ENCODE data around the gene ESPNL.
"Not testable (repeated sequence)": the region's sequence is repeated elsewhere in the genome, so short reads cannot be mapped to it uniquely, and the experiment has no call there.

Gene ESPNL

DNA sequence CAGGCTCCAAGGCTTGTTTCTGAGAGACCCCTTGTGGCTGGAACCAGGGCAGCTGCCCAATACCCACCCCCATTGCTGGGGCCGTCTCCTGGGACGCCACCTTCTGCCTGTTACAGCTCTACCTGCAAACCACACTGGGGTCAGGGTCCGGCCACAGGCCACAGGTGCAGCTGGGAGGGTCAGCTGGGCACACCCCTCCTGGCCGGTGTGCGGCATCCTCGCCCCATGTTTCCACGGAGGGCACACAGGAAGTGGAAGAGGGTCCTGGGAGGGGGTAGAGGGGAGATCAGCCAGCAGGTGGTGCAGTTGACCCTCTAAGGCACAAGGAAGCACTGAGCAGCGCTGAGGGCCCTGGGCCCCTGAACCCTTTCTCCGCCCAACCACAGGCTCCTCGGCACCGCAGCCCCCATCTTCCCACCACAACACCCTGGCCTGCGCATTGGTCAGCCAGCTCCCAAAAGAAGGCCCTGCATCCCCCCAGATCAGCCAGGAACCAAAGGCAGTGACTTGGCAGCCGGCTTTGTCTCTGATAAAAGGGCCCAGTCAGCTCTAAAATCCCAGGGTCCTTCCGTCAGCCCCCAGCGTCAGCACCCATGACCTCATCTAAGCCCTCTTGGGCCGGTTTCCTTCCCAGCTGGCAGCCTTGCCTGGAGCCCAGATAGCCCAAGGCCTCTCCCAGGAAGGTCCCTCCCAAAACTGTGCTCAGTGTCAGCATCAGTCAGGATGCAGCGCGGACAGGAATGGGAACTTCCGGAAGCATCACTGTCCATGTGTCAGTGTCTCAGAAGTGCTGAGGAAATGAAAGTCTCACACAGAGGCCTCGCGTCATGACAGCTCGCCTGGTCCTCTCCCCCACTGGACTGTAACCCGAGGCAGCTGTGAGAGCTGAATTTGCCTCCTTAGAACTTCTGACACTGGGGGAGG is 60.3 kb downstream of the ESPNL start:
- DNase-seq, result no peak

DNA sequence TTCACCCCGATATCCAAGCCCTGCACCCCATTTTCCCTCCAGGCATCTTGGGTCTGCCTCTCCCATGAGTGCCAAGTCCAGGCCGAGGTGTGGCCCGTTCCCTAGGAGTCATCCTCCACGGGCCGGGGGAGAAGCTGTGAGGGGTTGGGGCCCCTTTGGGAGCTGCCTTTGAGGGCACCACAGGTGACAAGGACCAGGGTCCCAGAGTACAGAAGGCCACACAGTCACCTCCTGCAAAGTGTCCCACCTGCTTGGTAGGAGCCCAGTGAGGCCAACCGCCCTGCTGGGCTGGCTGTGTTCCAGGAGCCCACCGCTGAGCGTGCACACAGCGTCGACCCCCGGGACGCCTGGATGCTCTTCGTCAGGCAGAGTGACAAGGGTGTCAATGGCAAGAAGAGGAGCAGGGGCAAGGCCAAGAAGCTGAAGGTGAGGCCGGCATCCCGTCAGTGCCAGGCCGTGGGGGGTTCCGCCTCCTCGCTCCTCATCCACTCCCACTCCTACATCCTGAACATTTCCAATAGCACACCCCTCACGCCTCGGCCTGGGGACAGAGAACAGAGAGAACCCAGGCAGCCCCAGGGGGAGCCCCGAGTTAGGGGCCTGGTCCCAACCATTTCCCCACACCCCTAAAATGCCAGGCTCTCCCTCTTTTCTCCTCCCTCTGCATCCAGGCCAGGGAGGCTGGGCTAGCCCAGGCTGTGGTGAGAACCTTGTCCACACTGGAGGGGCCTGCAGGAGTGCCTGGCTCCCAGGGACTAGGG is 61.3 kb downstream of the ESPNL start:
- no peak for DNase-seq

DNA sequence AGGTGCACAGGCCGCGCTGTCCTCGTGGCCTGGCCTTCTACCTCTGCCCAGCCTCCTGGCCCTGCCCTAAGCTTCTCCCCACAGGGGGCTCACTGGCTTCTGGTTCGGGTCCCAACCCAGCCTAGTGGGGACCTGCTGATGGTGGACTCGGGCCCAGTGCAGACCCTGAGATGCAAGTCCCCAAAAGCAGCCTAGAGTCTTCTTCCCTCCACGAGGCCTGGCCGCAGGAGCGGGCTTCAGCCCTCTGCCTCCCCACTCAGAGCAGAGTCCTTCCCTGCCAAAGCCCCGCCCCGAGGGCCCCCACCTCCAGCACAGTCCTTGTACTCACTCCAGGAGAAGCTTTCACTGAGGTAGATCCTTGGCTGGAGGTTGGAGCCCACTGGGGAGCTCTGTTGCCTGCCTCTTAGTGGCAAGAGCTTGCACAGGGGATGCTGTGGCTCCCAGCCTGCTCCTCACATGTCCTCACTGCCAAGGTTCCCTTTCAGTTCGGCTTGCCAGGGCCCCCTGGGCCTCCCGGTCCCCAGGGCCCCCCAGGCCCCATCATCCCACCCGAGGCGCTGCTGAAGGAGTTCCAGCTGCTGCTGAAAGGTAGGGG is 62.2 kb downstream of the ESPNL start:
- DNase-seq, result no peak

DNA sequence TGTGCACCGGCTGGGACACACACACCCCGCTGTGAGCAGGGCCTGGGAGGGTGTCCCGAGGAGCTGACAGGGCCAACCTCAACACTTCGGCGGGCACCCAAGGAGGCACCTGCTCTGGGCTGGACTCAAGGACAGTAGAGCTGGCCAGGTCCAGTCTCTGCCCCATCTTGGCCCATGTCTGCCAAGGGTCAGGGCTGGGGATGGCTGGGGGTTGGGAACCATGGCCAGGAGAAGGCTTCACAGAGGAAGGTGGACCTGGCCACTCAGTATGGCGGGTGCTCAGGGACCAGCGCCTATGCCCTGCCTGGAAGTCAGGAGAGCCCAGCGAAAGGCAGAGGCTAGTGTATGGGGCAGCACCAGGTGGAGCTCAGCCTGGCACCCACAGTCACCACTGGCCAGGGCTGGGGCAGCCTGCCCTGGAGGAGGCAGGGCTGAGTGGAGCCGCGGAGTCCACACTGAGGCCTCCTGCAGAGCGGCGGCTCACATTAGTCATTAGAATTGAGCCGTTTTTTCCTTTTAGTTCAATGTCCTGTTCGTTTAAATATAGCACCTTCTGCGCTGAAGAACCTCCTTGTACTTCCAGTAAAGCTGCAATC is 62.8 kb downstream of the ESPNL start:
- no peak for DNase-seq

DNA sequence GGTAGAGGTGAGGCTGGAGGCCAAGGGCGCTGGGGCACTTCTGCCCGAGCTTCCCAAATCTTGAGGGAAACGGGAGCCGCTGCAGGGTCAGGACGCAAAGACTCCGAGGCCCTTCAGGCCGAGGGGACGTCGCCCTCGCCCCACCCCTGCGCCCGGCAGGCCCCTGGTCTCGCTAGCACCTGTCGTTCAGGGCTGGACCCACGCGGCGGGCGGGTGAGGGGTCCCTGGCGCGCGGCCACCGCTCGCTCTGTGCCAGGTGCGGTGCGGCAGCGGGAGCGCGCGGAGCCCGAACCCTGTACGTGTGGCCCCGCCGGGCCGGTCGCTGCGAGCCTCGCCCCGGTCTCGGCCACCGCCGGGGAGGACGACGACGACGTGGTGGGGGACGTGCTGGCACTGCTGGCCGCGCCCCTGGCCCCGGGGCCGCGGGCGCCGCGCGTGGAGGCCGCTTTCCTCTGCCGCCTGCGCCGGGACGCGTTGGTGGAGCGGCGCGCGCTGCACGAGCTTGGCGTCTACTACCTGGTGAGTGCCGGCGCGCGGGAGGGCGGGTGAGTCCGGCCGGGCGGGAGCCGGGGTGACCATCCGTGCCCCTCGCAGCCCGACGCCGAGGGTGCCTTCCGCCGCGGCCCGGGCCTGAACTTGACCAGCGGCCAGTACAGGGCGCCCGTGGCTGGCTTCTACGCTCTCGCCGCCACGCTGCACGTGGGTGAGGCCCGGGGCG is 63.5 kb downstream of the ESPNL start:
- DNase-seq, result no peak

DNA sequence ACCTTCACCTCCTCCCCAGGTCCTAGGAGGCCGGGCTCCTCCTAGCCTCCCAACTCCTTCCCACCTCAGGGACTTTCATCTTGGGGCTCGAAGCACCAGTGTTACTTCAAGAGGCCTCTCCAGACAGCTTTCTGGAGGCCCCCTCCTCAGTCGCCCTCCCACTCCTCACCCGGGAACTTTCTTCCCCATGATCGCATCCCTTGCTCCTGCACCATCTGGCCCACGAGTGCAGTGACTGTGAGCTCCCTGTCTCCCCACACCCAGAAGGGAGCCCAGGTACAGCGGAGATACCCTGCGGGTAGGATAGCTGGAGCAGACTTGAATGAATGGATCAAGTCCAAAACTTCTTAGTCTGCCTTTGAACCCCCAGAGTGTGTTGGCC is 64.8 kb downstream of the ESPNL start:
- DNase-seq, result no peak

DNA sequence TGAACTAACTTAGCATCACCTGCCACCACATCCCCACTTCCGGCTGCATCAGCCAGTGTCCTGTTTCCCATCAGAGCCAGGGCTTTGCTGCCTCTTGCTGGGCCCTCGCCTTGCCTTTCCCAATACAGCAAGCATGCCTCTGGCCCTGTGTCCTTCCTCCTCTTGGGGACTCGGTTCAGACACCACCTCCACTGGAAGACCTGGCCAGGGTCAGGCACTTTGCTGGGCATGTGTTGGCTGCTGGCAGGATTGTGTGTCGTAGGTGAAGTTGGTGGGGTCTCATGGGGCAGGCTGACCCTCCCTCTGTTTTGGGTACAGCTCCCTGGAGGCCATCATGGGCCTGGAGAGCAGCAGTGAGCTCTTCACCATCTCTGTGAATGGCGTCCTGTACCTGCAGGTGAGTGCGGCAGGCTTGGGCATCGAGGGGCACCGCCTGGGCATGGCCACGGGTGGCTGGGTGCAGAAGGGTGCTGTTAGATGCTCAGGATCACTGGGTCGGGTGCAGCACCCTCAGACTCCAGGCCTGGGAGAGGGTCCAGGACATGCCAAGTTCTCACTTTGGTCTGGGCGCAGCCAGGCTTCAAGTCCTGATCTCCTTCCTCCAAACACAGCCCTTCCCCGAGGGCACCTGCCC is 65.3 kb downstream of the ESPNL start:
- DNase-seq, result no peak

DNA sequence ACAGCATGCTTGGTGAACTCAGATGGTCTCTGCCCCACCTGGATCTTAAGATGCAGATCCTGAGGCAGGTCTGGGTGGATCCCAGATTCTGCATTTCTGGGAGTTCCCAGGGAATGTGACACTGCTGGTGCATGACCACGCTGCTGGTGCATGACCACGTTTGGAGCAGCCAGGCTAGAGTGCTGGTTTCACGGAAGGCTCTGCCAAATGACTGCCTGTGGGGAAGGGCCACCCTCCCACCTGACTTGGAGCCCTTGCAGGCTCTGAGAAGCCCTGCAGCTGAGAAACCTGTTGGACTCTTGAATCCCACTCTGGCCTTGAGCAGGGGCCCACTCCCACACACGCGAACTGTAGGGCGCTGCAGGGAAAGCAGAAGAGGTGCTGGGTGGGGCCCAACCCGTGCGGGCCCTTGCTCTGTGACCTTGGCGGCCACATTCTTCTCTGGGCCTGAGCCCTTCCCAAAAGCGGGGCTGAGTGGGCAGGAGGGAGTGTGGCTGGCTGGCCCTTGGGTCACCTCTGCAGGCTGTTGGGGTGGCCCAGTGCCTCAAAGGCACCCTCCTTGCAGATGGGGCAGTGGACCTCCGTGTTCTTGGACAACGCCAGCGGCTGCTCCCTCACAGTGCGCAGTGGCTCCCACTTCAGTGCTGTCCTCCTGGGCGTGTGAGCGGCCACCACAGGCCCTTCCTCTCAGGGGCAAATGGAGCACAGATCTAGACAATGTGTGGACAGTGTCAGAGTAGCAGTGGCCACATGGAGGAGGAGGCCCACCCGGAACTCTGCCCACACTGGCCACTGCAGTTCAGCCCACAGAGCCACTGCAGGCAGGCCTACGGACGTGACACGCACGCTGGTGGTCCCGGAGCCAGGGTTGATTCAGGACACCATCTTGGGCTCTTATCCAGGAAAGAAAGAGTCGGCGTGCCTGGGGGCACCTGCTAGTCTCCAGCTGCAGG is 66.5 kb downstream of the ESPNL start:
- DNase-seq, result no peak

DNA sequence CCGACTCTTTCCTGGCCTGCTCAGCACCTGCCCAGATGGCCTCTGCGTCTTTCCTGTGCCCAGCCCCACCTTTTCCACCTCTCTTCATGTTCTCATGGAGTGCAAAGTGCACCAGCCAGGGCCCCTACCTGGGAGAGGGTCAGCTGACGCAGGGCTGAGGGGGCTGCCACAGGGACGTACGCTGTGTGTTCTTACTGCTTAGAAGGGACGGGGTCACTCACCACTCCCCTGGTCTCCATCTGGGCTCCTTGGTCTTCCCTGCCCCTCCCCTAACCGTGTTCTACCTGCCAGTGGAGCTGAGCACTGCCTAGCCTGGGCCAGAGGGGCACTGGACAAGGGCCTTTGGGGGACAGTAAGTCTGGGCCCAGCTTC is 67.2 kb downstream of the ESPNL start:
- no peak for DNase-seq

DNA sequence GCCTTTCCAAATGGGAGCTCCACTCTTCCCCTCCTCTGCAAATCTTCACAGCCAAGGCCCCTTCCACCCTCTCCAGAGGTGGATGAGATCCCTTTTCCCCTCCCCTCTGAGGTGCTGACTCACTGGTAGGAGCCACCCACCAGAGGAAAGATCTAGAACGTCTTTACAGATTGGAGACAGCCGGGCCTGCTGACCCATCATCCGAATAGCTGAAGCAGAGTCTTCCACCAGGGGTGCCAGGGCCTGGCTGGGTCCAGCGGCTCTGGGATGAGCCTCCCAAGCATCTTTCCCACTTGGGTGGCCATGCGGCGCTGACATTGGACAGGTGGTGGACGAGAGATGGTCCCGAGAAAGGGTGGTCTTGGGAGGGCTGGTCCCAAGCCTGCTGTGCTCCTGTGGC is 67.6 kb downstream of the ESPNL start:
- DNase-seq, result no peak

DNA sequence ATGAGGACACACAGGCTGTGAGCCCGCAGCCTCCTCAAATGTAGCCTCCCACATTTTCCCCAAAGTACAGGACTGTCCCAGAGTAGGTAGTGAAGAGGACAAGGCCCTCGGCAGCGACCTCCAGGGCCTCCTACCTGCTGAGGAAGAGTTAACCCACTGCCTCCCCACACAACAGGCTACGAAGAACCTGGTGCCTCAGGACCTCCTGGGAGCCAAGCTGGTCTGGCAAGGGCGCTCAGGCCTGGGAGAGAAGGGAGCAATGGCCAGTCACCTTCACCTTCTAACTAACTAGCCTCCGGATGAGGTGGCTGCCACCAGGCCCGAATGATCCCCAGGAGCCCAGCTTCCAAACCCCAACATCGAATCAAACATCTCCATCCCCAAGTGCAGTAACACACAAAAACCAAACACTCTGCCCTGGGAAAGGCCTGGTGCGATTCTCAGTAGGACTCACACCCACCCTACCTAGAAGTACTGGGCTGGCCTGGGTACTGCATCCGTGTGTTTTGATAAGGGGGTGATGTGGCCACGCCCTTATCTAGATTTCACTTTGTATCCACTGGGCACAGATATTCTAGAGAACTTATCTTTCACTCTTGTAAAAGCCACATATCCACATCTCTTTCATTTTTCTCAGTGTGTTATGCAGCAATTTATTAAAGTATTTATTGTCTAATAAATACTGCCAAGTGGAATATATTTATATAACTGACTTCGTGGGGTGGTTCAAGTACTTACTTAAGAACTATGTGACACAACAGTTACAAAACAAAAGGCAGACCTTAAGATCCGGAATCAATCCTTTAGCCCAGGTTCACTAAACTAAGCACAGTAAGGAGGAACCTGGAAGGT is 68.3 kb downstream of the ESPNL start:
- no peak for DNase-seq

DNA sequence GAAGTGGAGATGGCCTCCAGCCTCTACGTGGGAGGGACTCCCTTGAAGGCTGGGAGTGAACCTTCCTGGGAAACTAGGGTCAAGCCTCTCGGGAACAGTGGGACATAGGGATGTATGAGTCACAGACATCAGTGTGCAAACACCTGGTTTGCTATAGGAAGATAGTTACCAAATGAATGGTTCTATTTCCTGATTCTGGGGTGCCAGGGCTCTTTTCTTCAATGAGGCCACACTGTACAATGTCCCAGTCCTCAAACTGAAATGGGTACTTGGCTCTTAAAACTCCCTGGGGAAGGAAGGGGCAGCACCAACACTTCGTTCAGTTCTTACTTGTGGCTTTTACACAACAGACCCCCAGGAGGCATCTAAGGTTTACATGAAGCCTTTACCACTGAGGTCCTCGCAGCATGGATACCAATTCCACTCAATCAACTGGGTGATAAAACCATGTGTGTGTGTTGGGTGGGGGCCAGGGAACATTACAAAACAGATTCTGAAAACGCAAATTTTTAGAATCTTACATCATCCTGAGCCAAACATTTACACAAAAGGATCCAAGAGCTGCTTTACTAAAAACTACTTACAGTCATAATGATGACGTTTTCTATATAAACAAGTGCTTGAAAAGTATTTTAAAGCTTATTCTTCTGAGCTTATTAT is 69.0 kb downstream of the ESPNL start:
- no peak for DNase-seq

DNA sequence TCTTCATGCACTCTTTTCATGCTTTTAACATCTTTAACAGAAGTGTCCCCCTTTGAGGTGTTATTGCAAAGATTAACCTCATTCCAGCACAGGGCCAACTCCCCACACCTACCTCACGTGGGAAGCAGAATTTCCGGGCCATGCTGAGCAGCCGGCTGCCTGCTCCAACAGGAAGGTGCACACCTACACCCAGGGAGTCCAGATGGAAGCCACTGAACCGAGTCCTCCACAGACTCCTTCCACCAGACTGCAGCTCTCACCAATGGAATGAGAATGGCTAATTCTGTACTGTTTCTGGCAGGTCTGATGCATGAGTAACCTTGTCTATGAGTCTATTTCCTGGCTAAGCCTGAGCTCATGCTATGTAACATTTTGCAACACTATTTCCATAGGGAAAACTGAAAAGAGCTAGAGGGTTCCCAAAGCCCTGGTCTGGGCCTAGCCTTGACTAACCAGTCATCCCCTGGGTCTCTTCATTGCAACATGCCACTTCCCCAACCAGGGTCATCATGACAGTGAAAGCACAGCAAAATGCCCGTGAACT is 69.6 kb downstream of the ESPNL start:
- no peak for DNase-seq

DNA sequence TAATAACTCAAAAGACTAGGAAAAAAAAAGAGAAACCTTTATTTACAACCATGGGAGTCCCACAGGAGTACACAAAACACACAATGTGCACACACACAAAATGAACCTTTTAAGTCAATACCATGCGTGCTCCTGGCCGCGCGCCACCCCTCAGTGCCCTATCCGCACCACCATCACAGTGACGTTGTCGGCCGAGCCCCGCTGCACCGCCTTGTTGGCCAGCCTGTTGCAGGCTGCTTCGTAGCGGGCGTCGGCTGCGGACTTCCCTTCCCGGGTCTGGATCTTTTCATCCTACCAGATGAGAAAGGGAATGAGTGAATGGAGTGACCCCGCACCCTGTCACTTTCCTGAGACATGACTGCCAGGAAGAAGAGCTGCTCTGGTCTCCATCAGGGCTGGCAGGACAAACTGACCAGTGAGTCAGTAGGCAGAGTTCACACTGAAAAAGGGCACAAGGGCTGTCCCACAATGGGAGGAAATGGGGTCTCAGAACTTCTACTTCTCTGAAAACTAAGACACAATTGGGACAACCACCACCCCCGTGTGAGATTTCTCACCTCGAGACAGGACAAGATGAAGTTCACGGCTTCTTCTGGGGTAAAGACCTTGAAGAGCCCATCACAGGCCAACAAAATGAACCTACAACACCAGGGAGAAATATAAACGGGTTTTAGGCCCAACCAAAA is 70.4 kb downstream of the ESPNL start:
- DNase-seq, result no peak

DNA sequence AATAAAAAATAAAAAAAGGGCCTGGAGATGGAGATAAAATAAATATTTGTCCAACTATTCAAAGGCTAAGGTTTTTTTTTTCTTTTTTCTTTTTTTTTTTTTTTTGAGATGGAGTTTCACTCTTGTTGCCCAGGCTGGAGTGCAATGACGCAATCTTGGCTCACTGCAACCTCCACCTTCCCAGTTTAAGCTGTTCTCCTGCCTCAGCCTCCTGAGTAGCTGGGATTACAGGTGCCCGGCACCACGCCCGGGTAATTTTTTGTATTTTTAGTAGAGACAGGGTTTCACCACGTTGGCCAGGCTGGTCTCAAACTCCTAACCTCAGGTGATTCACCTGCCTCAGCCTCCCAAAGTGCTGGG is 70.9 kb downstream of the ESPNL start:
- not testable (repeated sequence) for DNase-seq

DNA sequence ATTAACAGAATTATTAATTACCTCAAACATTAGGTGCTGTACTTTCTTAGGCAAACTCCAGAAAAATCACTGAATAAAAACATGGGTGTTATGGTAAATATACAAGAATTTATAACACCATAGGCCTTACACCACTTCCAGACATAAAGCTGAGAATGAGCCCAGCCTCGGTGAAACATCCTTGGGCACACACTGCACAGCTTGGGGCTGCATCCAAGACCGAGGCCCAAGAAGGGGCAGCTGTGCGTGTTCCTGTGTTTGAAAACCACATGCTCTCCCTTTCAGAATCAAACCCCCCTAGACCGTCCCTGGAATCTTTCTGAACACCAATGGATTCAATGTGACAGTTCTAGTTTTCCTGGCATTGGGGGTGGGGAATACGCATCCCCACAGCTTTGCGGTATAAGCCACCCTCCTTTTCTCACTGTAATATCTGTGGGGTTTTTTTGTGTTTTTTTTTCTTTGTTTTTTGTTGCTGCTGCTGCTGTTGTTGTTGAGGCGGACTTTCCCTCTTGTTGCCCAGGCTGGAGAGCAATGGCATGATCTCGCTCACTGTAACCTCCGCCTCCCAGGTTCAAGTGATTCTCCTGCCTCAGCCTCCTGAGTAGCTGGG is 71.5 kb downstream of the ESPNL start:
- DNase-seq, result no peak

DNA sequence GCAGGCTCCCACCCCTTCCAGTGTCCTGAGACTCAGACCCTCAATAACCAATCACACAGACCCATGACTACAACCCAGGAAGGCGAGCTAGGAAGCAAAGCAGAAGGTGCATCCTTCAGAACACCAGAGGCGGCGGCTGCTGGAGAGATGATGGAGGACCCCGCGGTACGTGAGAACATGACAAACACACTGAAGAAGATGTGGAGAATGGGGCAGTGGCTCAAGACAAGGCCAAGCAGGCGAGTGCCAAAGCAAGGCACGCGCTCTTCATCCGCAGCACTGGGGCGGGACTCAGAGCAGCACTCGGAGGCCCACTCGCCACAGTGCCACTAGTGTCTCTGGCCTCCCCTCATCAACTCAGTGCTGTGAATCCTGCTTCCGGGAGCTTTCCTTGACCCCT is 72.3 kb downstream of the ESPNL start:
- DNase-seq, result no peak

DNA sequence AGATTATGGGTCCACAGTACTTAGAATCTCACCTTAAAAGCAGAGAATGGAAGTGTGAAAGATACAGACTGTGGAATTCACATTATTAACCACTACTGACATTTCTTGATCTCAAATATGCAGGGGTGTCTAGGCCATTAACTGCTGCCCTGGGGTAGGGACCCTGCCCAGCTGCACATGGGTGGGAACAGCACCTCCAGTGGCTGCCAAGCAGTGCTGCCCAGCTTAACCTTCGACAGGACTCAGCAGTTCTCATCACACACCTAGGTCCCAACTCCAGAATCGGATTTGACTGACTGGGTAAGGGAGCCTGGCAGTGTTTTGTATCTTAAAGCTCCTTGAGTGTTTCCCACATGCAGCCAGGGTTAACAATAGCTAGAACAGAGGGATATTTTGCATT is 73.6 kb downstream of the ESPNL start:
- no peak for DNase-seq

Measured in NCI-H345 (cell line).